HG03135 (cell line): ENCODE results near the gene HERC3.

Experiments
- ATAC-seq: cut with Tn5 transposase; IDR thresholded peaks from one replicate; pipeline ENCODE4 v1.9.1; 2021; ENCODE audit warnings: mild to moderate bottlenecking, moderate library complexity; ENCODE audit not compliant: unreplicated experiment

HERC3 gene

DNA sequence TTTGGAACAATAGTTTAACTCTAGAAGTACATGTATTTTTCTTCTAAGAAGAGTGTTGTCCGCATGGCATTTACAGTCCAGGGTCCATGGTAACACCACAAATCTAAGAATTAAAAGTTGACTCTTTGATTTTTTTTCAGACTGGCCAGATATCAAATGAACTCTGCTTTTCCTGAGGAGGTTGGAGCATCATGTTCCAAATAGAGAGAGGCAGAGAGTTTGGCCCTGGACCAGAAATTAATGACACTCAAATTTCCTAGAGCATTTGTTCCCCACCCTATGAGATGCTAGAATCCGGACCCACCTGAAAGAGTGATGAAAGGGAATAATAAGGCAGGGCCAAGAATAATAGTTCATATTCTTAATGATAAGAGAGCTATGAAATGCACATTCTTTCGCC lies 152.3 kb downstream of the HERC3 start:
- ATAC-seq = no peak

DNA sequence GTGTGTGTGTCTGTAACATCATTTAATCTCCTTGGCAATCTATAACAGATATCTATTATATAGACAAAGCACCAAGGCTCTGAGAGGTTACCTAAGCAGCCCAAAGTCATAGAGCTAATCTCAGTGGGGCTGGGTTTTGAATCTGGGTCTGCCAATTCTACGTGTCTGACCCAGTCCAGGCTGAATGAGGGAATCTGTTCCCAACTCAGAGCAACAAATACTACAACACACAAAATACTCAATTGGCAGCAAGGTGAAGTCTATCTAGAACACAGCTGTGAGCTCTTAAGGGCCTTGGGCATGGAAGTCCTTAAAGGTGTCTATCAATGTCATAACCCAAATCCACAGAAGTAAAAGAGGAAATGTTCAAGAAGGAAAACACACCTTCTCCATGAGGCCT lies 152.9 kb downstream of the HERC3 start:
- no peak for ATAC-seq

DNA sequence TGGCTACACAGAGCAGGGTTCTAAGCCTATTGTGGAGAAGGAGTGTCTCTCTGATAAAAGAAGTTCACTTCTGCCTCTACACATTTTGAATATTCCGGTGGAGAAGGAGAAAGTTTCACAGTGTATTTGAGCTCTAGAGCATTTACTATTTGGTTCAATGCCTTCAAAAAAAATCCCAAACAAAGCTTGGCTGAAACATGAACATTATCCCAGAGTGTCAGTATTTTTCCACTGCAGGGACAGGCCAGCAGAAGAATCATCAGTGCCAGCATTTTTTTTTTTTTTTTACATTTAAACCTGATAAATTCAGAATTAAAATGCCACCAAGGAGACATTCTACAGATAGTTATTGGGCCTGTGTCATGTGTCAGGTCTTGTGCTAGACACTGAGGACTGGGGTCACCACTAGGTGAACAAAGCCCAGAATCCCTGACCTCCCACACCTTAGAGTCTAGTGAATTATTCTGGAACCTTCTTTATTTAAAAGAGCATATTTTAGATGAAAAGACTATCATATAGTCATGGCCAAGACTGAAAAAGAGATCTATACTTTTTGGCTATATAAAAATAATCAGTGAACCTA lies 153.4 kb downstream of the HERC3 start:
- ATAC-seq = no peak

DNA sequence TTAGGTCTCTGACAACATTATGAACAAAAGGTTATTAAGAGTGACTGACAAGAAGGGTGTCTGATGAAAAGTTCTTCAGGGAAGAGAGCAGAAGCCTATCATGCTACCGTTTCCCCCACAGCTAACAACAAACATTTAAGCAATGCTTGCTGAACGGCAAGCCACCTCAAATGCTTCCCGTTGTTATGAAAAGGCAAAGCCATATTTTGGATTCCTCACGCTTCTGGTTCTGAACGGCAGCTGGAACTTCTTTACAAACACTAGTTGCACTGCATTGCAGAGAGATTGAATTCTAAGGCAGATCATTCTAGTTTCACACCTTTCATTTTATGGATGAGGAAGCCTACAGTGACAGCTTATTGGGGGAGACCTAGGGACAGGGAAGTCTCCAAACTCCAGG lies 153.9 kb downstream of the HERC3 start:
- no peak for ATAC-seq

DNA sequence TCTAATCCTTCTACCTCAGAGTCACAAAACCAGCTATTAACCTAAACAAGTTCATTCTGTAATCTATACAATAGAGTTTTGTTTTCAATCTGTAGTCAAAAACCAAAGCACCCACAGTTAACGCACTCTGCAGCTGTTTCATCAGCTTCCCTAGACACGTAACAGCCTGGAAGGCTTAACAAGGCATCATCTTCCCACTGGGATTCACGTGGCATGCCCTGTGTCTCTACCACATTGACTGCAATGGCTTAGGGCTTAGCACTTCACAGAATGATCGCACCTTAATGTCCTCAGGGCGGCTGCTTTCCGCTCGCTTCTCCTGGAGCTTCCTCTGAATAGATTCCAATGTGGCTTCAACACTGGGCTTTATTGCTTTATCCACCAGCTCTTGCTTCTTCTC lies 155.1 kb downstream of the HERC3 start:
- ATAC-seq = no peak

DNA sequence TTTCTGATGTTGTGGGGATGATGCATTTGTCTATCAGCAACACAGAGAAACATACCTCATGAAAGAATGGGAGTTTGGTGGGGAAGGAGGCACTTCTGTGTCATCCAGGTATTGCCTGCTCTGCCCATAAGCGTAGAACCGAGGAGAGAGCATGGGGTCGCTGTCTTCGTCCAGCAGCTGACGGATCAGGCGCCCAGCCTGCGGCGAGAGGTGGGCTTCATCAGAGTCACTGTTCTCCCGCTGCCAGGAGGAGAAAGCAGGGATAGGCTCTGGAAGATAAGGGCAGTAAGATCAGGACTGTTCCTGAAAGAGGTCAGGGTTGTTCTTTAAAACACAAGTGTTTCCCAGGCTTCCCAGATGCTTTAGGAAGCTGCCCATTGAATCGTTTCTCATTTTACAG lies 158.1 kb downstream of the HERC3 start:
- ATAC-seq = no peak

DNA sequence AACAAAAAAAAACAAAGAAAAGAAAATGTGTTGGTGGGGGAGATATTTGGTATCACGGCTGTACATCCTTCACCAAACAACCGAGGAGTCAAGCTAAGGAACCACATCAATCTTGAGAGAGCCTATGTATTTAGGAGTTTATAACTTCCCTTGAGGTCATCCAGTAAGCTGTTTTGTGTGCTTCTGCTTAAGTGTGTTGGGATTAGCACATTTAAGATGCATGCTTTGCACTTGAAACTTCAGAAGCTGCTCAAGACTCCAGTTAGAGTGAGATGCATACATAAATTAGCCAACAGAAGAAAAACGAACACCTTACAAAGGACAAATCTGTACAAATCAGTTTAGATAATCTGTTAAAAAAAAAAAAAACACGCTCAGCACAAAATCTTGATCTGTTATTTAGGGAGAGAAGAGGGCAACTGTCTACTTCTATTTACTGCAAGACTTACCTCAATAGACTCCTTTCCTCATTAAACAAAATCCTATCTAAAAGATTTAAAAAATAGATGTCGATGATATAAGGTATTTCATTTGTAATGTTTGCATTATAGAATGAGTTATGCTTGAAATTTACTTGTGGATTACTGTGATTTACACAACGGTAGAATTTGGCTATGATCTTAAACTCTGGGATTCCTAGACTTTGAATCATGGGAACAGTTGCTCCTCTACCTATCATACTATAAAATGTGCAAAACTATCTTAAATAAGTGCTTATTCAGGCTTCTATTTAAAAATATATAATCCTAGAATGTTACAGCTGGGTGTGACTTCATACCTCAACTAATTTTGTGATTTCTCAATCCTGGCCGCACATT lies 159.2 kb downstream of the HERC3 start:
- no peak for ATAC-seq

DNA sequence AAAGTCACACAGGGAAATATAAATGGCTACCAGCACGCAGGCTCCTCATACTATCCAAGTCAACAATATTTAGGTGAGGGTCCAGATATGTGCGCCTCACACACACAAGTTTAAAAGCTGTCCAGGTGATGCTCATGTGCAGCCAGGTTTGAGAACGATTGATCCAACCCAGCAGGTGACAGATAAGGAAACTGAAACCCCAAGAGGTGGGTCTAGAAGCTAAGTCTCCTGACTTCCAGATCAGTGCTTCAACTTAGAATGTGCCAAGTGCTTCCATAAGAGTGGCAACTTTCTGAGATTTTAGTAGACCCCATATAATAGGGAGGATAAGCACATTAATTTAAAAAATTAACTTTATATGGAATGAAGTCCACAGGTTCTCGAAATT lies 159.8 kb downstream of the HERC3 start:
- no peak for ATAC-seq

DNA sequence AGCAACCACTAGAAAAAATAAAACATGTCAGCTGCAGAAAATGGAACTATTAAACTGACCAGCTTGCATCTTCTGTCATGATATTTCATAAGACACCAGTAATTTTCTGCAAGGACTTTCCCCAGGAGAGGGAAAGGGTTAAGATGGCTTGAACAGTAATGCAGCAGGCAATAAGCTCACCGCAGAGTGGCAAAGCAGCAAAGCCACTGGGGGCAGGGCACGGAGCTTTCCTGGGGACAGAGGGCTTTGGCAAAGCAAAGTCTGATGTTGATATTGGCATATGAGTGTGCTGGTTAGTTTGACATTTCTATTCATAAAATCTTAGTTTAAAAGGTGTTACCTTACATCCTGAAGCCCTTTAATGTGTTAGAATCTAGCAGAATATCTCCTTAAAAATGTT lies 160.5 kb downstream of the HERC3 start:
- ATAC-seq = no peak

DNA sequence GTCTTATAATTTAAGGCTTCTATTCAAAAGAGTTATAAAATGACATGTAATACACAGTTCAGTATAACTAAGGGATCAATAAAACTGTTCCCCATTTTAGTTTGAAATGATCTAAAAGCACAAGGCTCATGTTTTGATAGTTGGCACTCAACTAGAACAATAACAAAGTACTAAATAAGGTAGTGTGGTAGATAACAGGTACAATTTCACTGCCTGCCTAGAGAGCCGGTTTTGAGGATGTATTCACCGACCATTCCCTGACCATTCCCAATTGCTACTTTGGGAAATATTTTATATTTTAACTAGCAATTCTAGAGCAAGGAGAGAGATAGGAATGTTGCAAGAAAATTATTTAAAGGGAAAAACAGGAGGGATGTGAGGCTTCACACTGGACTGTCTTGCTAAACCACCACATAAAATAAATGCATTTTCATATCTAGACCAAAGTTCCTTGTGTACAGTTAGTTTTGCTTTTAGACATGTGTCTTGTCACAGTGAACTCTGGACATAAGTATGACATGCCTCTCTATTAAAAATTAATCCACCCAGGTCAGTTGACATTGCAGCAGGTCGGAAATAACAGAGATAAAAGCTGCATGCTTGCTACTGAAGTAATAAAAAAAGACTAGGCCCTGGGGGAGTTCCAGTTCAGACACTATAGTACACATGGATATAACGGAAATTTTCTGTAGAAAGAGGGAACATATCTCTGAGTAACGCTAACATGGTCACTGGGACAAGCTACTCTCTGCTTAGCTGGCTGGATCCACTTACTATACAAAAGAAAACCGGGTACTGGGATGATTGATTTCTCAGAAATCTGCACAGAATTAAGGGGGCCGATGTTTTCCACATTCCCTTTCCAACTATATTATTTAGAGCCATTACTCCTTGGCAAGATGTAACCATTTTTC lies 161.6 kb downstream of the HERC3 start:
- ATAC-seq = no peak

DNA sequence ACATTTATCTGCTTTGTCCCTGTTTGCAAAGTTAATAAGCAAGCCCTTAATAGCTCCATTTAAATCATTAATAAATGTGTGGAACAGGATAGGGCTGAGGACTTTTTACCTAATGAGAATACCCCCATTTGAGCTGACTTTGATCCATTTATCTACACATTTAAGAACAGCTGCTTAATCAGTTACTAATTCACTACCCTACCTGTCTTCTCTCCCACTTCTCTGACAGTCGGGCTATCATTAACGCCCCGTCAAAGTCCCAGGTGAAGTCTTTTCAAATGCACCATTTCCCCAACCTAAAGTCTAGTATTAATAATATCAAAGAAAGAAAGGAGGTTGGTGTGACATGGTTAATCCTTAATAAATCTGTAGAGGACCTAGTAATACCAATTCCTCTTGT lies 162.5 kb downstream of the HERC3 start:
- ATAC-seq = no peak

DNA sequence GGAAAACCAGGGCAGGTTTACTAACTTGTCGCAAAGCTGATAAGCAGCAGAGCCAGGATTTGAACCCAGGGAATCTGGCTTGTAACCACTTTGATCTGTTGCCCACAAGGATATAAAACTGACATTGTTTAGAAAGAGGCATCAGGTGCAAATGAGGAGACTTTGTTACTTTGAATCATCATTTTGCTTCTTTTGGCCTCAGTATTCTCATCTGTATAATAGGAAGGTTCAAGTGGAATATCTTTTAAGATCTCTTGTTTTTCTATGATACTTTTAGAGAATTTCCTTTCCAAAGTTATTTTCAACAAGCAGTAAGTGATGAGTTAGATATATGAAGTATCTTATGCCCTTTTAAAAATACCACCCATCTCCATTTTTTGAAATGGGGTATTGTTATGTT lies 163.2 kb downstream of the HERC3 start:
- no peak for ATAC-seq

DNA sequence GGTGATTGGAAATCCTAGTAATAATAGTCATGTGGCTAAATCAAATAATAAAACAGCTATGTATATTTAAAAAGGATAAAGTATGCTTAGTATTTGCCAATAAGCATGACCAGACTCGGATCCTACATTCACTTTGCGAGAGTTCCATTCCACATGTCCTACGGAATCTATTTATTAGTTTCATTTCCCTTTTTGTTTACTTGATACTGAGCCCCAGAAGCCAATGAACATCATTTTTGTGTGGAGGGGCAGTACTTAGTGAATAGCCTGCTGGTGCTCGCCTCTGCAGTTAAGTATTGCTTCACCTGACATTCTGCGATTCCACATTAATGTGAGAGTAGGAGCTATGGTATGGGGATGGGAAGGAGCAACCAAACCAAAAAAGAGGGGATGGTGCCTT lies 163.9 kb downstream of the HERC3 start:
- no peak for ATAC-seq

DNA sequence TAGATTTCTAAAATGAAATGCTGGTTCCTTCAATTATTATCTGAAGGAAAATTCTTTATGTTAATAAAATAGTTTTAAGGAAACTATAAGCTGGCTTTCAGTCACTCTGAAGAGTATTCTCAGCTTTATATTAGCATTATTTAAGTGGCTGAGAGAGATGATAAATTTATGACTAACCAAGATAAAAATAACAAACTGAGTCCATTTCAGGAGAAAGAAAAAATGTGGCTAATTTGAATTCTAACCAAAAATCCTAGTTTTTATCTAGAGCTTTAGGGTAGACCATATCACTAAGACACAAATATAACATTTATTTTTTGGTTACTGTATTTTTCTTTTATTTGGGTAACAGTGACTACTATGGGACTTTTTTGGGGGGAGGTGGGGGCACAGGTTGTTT lies 164.8 kb downstream of the HERC3 start:
- ATAC-seq = no peak

DNA sequence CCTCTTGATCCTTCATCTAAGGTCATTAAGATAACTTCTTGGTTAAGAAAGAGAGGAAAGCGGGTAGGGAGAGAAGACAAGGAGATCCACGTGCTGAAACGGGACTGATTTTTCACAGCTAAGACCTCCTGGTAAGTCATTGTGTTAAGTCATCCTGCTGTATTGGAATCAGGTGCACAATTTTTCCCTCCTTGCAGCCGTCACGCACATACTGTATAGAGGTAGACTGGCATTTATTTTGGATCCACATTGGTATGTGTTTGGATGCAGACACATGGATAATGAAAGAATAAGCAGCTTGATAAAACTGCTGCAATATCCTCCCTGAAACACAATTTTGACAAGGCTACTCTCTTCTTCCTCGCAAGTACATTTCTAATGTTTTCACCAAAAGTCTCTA lies 165.5 kb downstream of the HERC3 start:
- ATAC-seq = no peak
